Measurements from ENCODE around the gene DAPK2. TPM values are rescaled to one million over a fixed set of nuclear protein-coding genes. Genes with fewer than 3 reads are reported as not detected.

DAPK2 gene
- total RNA-seq, 1 experiment from 2014 or later, result 2.3 TPM

DNA sequence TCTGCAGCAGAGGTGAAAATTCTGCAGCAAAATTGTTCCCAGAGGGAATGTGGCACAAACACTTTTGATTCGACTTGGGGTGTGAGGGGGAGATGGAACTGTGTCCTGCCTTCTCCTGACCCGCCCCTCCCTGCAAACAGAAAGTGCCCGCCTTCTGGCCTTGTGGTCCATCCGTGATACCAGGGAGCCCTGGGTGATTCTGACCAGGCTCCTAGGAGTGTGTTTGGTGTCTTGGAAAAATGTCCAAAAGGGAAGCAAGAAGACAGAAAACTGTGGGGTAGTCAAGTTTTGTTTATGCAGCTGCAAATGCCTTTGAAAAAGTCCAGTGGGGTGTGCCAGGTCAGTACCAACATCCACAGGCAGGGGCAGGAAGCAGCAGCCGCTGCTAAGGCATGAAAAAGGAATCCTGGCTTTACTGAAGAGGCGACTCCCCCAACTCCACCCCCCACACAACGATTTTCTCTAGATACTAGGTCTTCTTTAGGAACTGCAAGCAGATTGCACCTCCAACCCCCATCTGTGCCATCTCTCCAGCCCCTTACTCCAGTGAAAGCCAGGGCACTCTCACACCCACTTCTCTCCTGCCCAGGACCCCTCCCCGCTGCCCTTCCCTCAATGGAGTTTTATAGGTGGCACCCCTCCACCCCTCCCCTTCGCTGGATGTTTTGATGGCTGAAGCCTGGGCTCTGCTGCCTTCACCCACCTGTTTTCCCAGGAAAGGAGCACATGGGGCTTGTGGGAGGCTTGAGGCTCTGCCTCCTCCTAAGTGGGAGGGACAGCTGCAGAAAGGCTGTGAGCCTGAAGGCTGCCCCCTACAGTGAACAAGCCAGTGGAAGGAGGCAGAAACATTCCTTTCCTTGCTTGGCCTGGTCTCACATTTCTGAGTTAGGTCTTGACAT is 130.2 kb downstream of the DAPK2 start:
- ATAC-seq (peak; percentile 81), DNase-seq (ENCODE audit: low spot score) (peak; percentile 31)
- Mint-ChIP-seq H3K4me1 (peaks cover 27% of the 10 kb centered on the region), H3K4me3 (no peak overlapping the region), H3K27ac (no peak overlapping the region), H3K36me3 (no peaks in the 10 kb centered on the region), H3K27me3 (ENCODE audit: low read depth) (no peaks in the 10 kb centered on the region), H3K9me3 (no peaks in the 10 kb centered on the region)
- ChIA-PET POLR2A (no interaction called here), CTCF (interaction anchor here (0.5 to 2.0 kb wide), 9 partner anchors 10 to 306 kb away, joined by 3 to 9 read pairs (median 4); no protein-coding TSS in a partner anchor)
- TF ChIP-seq KAT7 (CRISPR knock-in tag; IDR thresholded peaks at IDR 0.05; ENCODE audit: borderline replicate concordance), result no peak
- TF ChIP-seq EMX1 (CRISPR knock-in tag; IDR thresholded peaks at IDR 0.05), result no peak
- TF ChIP-seq, protein P1, sequence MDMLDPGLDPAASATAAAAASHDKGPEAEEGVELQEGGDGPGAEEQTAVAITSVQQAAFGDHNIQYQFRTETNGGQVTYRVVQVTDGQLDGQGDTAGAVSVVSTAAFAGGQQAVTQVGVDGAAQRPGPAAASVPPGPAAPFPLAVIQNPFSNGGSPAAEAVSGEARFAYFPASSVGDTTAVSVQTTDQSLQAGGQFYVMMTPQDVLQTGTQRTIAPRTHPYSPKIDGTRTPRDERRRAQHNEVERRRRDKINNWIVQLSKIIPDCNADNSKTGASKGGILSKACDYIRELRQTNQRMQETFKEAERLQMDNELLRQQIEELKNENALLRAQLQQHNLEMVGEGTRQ (CRISPR knock-in tag; IDR thresholded peaks at IDR 0.05), result no peak
- TF ChIP-seq, protein P2, sequence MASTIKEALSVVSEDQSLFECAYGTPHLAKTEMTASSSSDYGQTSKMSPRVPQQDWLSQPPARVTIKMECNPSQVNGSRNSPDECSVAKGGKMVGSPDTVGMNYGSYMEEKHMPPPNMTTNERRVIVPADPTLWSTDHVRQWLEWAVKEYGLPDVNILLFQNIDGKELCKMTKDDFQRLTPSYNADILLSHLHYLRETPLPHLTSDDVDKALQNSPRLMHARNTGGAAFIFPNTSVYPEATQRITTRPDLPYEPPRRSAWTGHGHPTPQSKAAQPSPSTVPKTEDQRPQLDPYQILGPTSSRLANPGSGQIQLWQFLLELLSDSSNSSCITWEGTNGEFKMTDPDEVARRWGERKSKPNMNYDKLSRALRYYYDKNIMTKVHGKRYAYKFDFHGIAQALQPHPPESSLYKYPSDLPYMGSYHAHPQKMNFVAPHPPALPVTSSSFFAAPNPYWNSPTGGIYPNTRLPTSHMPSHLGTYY (CRISPR knock-in tag; IDR thresholded peaks at IDR 0.05), result no peak
- TF ChIP-seq, protein P3, sequence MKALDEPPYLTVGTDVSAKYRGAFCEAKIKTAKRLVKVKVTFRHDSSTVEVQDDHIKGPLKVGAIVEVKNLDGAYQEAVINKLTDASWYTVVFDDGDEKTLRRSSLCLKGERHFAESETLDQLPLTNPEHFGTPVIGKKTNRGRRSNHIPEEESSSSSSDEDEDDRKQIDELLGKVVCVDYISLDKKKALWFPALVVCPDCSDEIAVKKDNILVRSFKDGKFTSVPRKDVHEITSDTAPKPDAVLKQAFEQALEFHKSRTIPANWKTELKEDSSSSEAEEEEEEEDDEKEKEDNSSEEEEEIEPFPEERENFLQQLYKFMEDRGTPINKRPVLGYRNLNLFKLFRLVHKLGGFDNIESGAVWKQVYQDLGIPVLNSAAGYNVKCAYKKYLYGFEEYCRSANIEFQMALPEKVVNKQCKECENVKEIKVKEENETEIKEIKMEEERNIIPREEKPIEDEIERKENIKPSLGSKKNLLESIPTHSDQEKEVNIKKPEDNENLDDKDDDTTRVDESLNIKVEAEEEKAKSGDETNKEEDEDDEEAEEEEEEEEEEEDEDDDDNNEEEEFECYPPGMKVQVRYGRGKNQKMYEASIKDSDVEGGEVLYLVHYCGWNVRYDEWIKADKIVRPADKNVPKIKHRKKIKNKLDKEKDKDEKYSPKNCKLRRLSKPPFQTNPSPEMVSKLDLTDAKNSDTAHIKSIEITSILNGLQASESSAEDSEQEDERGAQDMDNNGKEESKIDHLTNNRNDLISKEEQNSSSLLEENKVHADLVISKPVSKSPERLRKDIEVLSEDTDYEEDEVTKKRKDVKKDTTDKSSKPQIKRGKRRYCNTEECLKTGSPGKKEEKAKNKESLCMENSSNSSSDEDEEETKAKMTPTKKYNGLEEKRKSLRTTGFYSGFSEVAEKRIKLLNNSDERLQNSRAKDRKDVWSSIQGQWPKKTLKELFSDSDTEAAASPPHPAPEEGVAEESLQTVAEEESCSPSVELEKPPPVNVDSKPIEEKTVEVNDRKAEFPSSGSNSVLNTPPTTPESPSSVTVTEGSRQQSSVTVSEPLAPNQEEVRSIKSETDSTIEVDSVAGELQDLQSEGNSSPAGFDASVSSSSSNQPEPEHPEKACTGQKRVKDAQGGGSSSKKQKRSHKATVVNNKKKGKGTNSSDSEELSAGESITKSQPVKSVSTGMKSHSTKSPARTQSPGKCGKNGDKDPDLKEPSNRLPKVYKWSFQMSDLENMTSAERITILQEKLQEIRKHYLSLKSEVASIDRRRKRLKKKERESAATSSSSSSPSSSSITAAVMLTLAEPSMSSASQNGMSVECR (CRISPR knock-in tag; IDR thresholded peaks at IDR 0.05; ENCODE audit: borderline replicate concordance), result no peak
- no peak for TF ChIP-seq FOXP1 (CRISPR knock-in tag; IDR thresholded peaks at IDR 0.05; ENCODE audit: borderline replicate concordance)
- TF ChIP-seq OVOL2 (CRISPR knock-in tag; IDR thresholded peaks at IDR 0.05; ENCODE audit: borderline replicate concordance), result no peak
- no peak for TF ChIP-seq ZNF219 (CRISPR knock-in tag; IDR thresholded peaks at IDR 0.05; ENCODE audit: borderline replicate concordance)
- TF ChIP-seq, protein P4, sequence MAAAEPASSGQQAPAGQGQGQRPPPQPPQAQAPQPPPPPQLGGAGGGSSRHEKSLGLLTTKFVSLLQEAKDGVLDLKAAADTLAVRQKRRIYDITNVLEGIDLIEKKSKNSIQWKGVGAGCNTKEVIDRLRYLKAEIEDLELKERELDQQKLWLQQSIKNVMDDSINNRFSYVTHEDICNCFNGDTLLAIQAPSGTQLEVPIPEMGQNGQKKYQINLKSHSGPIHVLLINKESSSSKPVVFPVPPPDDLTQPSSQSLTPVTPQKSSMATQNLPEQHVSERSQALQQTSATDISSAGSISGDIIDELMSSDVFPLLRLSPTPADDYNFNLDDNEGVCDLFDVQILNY (CRISPR knock-in tag; IDR thresholded peaks at IDR 0.05), result no peak
- TF ChIP-seq ZNF671 (CRISPR knock-in tag; IDR thresholded peaks at IDR 0.05), result no peak
- TF ChIP-seq NR1H2 (CRISPR knock-in tag; IDR thresholded peaks at IDR 0.05), result no peak
- no peak for TF ChIP-seq ATF1 (CRISPR knock-in tag; IDR thresholded peaks at IDR 0.05)
- no peak for TF ChIP-seq ETV6 (CRISPR knock-in tag; IDR thresholded peaks at IDR 0.05)
- no peak for TF ChIP-seq ZNF317 (CRISPR knock-in tag; IDR thresholded peaks at IDR 0.05; ENCODE audit: borderline replicate concordance, low read depth)
- no peak for TF ChIP-seq MYBL2 (CRISPR knock-in tag; IDR thresholded peaks at IDR 0.05)
- no peak for TF ChIP-seq ZNF138 (CRISPR knock-in tag; conservative IDR thresholded peaks at IDR 0.05)
- TF ChIP-seq, protein P5, sequence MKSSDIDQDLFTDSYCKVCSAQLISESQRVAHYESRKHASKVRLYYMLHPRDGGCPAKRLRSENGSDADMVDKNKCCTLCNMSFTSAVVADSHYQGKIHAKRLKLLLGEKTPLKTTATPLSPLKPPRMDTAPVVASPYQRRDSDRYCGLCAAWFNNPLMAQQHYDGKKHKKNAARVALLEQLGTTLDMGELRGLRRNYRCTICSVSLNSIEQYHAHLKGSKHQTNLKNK (CRISPR knock-in tag; IDR thresholded peaks at IDR 0.05), result no peak
- no peak for TF ChIP-seq TEAD1 (CRISPR knock-in tag; IDR thresholded peaks at IDR 0.05)
- TF ChIP-seq, protein P6, sequence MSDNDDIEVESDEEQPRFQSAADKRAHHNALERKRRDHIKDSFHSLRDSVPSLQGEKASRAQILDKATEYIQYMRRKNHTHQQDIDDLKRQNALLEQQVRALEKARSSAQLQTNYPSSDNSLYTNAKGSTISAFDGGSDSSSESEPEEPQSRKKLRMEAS (CRISPR knock-in tag; IDR thresholded peaks at IDR 0.05), result no peak; the same call in 1 of the 2 replicates
- TF ChIP-seq, protein P7, sequence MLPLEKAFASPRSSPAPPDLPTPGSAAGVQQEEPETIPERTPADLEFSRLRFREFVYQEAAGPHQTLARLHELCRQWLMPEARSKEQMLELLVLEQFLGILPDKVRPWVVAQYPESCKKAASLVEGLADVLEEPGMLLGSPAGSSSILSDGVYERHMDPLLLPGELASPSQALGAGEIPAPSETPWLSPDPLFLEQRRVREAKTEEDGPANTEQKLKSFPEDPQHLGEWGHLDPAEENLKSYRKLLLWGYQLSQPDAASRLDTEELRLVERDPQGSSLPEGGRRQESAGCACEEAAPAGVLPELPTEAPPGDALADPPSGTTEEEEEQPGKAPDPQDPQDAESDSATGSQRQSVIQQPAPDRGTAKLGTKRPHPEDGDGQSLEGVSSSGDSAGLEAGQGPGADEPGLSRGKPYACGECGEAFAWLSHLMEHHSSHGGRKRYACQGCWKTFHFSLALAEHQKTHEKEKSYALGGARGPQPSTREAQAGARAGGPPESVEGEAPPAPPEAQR (CRISPR knock-in tag; IDR thresholded peaks at IDR 0.05), result no peak

Data from WTC11 (cell line).